Adrenal gland (tissue), 12 donors: ENCODE results near the gene RETREG2. TPM values are rescaled to one million over a fixed set of nuclear protein-coding genes. Genes with fewer than 3 reads are reported as not detected.
A peak's percentile ranks its signal among the peaks of the same experiment; 100 is the strongest.

Source experiments
- DNase-seq, 7 donors: peaks; one replicate each; pipeline ENCODE4 v3.0.0-alpha.2; 2019 to 2020
- H3K27ac ChIP-seq, 5 donors: fragments of 200-600 bp; sonication (generic) in 4 of 5; 1 replicate in 3 of 5; 2 replicates in 2 of 5; pipeline versions ENCODE4 v1.5.1 to v1.8.0; 2016 to 2020; ENCODE audit warnings: mild to moderate bottlenecking in 1 of 5
- H3K27me3 ChIP-seq: fragments of 200-600 bp; 2 replicates; pipeline ENCODE4 v1.8.0; 2021
- H3K36me3 ChIP-seq, 2 donors: fragments of 200-600 bp; replicated peaks in 1 of 2; 1 replicate in 1 of 2; 2 replicates in 1 of 2; pipeline versions ENCODE4 v1.5.1 to v1.8.0; 2018 to 2022
- H3K4me1 ChIP-seq, 2 donors: fragments of 200-600 bp; replicated peaks in 1 of 2; 1 replicate in 1 of 2; 2 replicates in 1 of 2; pipeline versions ENCODE4 v1.5.1 to v1.8.0; 2018 to 2021
- H3K4me3 ChIP-seq, 4 donors: fragments of 200-600 bp; sonication (generic) in 3 of 4; one replicate each; pipeline ENCODE4 v1.5.1; 2016 to 2018
- H3K9me3 ChIP-seq, 3 donors: fragments of 200-600 bp; sonication (generic) in 1 of 3; replicated peaks in 1 of 3; 1 replicate in 2 of 3; 2 replicates in 1 of 3; pipeline versions ENCODE4 v1.5.1 to v1.8.0; 2016 to 2021
- POLR2A ChIP-seq, 2 donors: fragments of 450-650 bp; IDR thresholded peaks; one replicate each; pipeline ENCODE4 v1.6.1; 2017; ENCODE audit warnings: antibody characterized with exemption in 2 of 2, mild to moderate bottlenecking in 2 of 2, moderate library complexity in 1 of 2
- WGBS, 4 donors: extraction: QIAGEN DNeasy Blood & Tissue Kit in 2 of 4; methylation state at CpG; one replicate each; pipeline versions ENCODE4 v1.1.5 to v1.1.7; 2013 to 2017; 5-methylcytosine and 5-hydroxymethylcytosine counted together
- intact Hi-C, 2 donors: fragments of 100-400 bp; cut with DNase I; formaldehyde crosslinking; loops; one replicate each; pipeline versions ENCODE4 v1.14.1 to v1.15.0; 2022 to 2023
- polyA plus RNA-seq, 3 donors: library from polyadenylated mRNA; stranded (reverse); fragments of 200-250 nt in 2 of 3; fragments of 350-450 nt in 1 of 3; fragmentation: Illumina TruSeq in 1 of 3; extraction: RNeasy Lipid Tissue Mini Kit (QIAGEN cat#74804) in 1 of 3; gene quantifications; one replicate each; pipeline ENCODE4 v1.2.3, GENCODE V29; 2013 to 2014
- total RNA-seq, 9 donors: library from RNA; depleted of rRNA in 4 of 9; stranded (reverse); fragments of >200 nt in 4 of 9; fragments of 120-200 nt in 1 of 9; fragmentation: NEBNext Ultra II Directional in 1 of 9; extraction: Animal tissue kit (Norgen Biotek cat#: 25700) in 1 of 9; gene quantifications; one replicate each; pipeline versions ENCODE4 v1.1.0 to v1.2.4, GENCODE V29; 2013 to 2023
- TF ChIP-seq, protein P1 (sequence below), 6 experiments: fragments of 450-650 bp in 4 of 6; fragments of 200-600 bp in 2 of 6; sonication (generic) in 1 of 6; IDR thresholded peaks; 1 replicate in 5 of 6; 2 replicates in 1 of 6; pipeline versions ENCODE4 v1.5.1 to v1.8.0; 2016 to 2021; ENCODE audit warnings: antibody characterized with exemption in 6 of 6, mild to moderate bottlenecking in 2 of 6, moderate library complexity in 1 of 6
- donor health status: healthy with polysubstance abuse.
- donor health status: Bipolar disorder and iron deficiency.
- donor health status: DM: yes; HTN: yes; CAD: no.
- donor health status: DM: no; HTN: no; CAD: no.
- donor health status: DM: no; HTN: no; CAD: no.
- donor health status: DM: yes; HTN: yes; CAD: no.

RETREG2 gene
- total and polyA plus RNA-seq, 12 donors = 30.1 to 159 (median 83.8) TPM

- Histone ChIP-seq H3K36me3 (peaks cover 0 to 15% of the 10 kb centered on the region in 2 donors), H3K4me1 (peaks cover 0 to 11% of the 10 kb centered on the region in 2 donors), H3K27ac (no peak overlapping the region), H3K4me3 (no peak overlapping the region), H3K27me3 (no peaks in the 10 kb centered on the region), H3K9me3 (no peaks in the 10 kb centered on the region)
- peak in 3 of 7 donors; percentile 15 to 47 (median 19) for DNase-seq
- no peak for TF ChIP-seq POLR2A (IDR thresholded peaks at IDR 0.05)
- TF ChIP-seq, protein P1, sequence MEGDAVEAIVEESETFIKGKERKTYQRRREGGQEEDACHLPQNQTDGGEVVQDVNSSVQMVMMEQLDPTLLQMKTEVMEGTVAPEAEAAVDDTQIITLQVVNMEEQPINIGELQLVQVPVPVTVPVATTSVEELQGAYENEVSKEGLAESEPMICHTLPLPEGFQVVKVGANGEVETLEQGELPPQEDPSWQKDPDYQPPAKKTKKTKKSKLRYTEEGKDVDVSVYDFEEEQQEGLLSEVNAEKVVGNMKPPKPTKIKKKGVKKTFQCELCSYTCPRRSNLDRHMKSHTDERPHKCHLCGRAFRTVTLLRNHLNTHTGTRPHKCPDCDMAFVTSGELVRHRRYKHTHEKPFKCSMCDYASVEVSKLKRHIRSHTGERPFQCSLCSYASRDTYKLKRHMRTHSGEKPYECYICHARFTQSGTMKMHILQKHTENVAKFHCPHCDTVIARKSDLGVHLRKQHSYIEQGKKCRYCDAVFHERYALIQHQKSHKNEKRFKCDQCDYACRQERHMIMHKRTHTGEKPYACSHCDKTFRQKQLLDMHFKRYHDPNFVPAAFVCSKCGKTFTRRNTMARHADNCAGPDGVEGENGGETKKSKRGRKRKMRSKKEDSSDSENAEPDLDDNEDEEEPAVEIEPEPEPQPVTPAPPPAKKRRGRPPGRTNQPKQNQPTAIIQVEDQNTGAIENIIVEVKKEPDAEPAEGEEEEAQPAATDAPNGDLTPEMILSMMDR (IDR thresholded peaks at IDR 0.05) = no peak
- WGBS, 4 donors = 27 to 40% (median 34%) methylated on average over 4 to 6 of the region's 6 CpGs
- intact Hi-C loops = loop anchor here in 1 of 2 donors (10.0 kb wide), 1 partner anchor 46 kb away; the partner anchor contains the start of gene ABCB6
Observed at GRCh38 chr2:219168526-219168925, 9.5 kb upstream of the RETREG2 start.

DNA sequence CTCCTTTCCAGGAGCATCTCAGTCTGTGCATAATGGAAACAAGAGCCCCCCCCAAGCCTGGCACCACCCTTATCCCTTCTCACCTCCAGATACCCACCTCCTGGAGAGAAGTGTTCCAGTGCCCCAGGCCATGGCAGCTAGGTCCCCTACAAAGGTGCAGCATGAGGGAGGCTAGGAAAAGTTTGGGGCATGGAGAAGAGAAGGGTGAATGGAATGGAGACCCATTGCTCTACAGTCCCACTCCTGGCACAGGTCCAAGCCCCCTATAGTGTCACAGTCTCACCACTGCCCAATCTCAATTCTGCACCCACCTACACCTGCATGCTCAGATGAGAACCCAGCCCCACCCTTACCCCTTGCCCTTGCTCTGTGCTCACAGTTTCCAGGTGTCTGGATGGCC is 9.1 kb upstream of the RETREG2 start:
- intact Hi-C loops = loop anchor here in 1 of 2 donors (10.0 kb wide), 1 partner anchor 46 kb away; the partner anchor contains the start of gene ABCB6
- Histone ChIP-seq H3K27me3 (no peaks in the 10 kb centered on the region), H3K36me3 (peaks cover 0 to 19% of the 10 kb centered on the region in 2 donors), H3K4me1 (peaks cover 0 to 11% of the 10 kb centered on the region in 2 donors), H3K4me3 (no peak overlapping the region), H3K27ac (no peak overlapping the region), H3K9me3 (no peaks in the 10 kb centered on the region)
- no peak for TF ChIP-seq POLR2A (IDR thresholded peaks at IDR 0.05)
- TF ChIP-seq, protein P1 (IDR thresholded peaks at IDR 0.05) = no peak
- peak in 2 of 7 donors; percentile 26 to 51 for DNase-seq

- DNase-seq = no peak
- intact Hi-C loops = loop anchor here (5.0 to 10.0 kb wide), 2 partner anchors 42 to 45 kb away; partner anchors contain the start of gene ABCB6 (in 1 of the 2)
Observed at GRCh38 chr2:219169930-219170654, 8.0 kb upstream of the RETREG2 start, which contains the start of gene SLC23A3. Gene SLC23A3, minus strand, starts transcription at chr2:219170029. Its CDS starts 45 bp downstream, at chr2:219169984.

DNA sequence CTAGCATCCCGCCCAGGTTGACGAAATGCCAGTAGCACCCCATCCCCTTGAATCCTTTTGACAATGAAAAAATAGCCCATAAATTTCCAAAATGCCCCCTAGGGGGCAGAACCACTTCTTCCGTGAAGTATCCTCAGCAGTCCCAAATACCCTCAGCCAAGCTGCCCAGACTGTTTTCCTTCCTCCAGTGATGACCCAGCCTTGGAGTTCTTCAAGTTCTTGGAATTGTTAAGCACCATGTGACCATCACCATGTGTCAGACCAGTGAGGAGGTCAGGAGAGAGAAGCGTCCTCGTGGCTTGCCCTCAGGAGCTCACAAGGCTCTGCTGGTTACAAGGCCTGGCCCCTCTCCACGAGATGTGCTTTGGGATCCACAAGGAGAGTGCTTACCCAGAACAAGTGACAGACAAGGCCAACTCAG is 6.8 kb upstream of the RETREG2 start:
- Histone ChIP-seq H3K9me3 (no peaks in the 10 kb centered on the region), H3K27ac (peak overlapping the region in 4 of 5 donors; percentile 62 to 85 (median 70)), H3K36me3 (peaks cover 0 to 37% of the 10 kb centered on the region in 2 donors), H3K27me3 (no peaks in the 10 kb centered on the region), H3K4me1 (peaks cover 7 to 22% of the 10 kb centered on the region in 2 donors), H3K4me3 (no peak overlapping the region)
- DNase-seq = peak; percentile 61 to 89 (median 83)
- intact Hi-C loops = loop anchor here in 1 of 2 donors (5.0 kb wide), 1 partner anchor 41 kb away; no protein-coding TSS in a partner anchor
- WGBS, 4 donors = 27 to 33% (median 30%) methylated on average over 3 to 6 of the region's 6 CpGs
- TF ChIP-seq POLR2A (IDR thresholded peaks at IDR 0.05) = peak in 1 of 2 donors; percentile 53
- TF ChIP-seq, protein P1 (IDR thresholded peaks at IDR 0.05) = peak; percentile 55 to 69 (median 62)

More at GRCh38 chr2:219169930-219170654, 8.0 kb upstream of the RETREG2 start, which contains the start of gene SLC23A3:
- Histone ChIP-seq H3K27me3 (no peaks in the 10 kb centered on the region), H3K9me3 (no peaks in the 10 kb centered on the region), H3K4me1 (peaks cover 0 to 11% of the 10 kb centered on the region in 2 donors), H3K4me3 (no peak within 1 kb of the TSS), H3K36me3 (peaks cover 0 to 31% of the 10 kb centered on the region in 2 donors), H3K27ac (peak within 1 kb of the TSS in 3 of 5 donors; percentile 62 to 85 (median 75))
- TF ChIP-seq, protein P1 (IDR thresholded peaks at IDR 0.05) = no peak
- TF ChIP-seq POLR2A (IDR thresholded peaks at IDR 0.05) = no peak
- 86 to 90% (median 89%) methylated on average over 10 of the region's 10 CpGs for WGBS, 4 donors
